ENCODE data around the gene LAMA3. TPM values are rescaled to one million over a fixed set of nuclear protein-coding genes. Genes with fewer than 3 reads are reported as not detected.

Gene LAMA3
- total and polyA plus RNA-seq, 2 experiments from 2014 or later = 3.9 to 4.9 TPM

- TF ChIP-seq CREB1 (CRISPR knock-in tag; IDR thresholded peaks at IDR 0.05; ENCODE audit: low read depth) (no peak), REST (IDR thresholded peaks at IDR 0.05; ENCODE audit: unreplicated experiment) (no peak)
These were observed 109.0 kb downstream of the LAMA3 start (continued) for GRCh38 chr18:23798249-23798648.

- Mint-ChIP-seq H3K4me1 (no peaks in the 10 kb centered on the region), H3K4me3 (no peak overlapping the region), H3K9me3 (no peaks in the 10 kb centered on the region), H3K27me3 (ENCODE audit: insufficient read depth, low read depth, poor library complexity) (peaks cover 3% of the 10 kb centered on the region), H3K36me3 (ENCODE audit: low read depth) (no peaks in the 10 kb centered on the region), H3K27ac (no peak overlapping the region)
- H3K4me1 ChIP-seq (ENCODE audit: insufficient read depth) = no peaks in the 10 kb centered on the region
- H2AFZ ChIP-seq = no peak overlapping the region
- H3K36me3 ChIP-seq (ENCODE audit: insufficient read depth) = no peaks in the 10 kb centered on the region
- H3K4me2 ChIP-seq = no peak overlapping the region
- no peak overlapping the region for H3K27ac ChIP-seq (ENCODE audit: low read depth)
- no peaks in the 10 kb centered on the region for H4K20me1 ChIP-seq (replicated peaks; ENCODE audit: insufficient read depth)
- DNase-seq (ENCODE audit: low spot score) = no peak
- no peaks in the 10 kb centered on the region for H3K9me2 ChIP-seq (ENCODE audit: insufficient read depth)
- no peaks in the 10 kb centered on the region for H3F3A ChIP-seq (replicated peaks; ENCODE audit: low read depth)
- no peak for ATAC-seq
- H3K4me3 ChIP-seq = no peak overlapping the region
- no peaks in the 10 kb centered on the region for H3K79me2 ChIP-seq (replicated peaks; ENCODE audit: insufficient read depth)
- H3K27me3 ChIP-seq (ENCODE audit: insufficient read depth) = no peaks in the 10 kb centered on the region
- TF ChIP-seq ETS1 (IDR thresholded peaks at IDR 0.05) = no peak
- no peak for TF ChIP-seq EZH2 (IDR thresholded peaks at IDR 0.05; ENCODE audit: low read depth, unreplicated experiment)
- no peak for TF ChIP-seq NANOG (IDR thresholded peaks at IDR 0.05; ENCODE audit: borderline replicate concordance)
- no peak for TF ChIP-seq ZNF462 (CRISPR knock-in tag; IDR thresholded peaks at IDR 0.05)
- TF ChIP-seq CREB1 (CRISPR knock-in tag; IDR thresholded peaks at IDR 0.05; ENCODE audit: low read depth) = no peak
- no peak for TF ChIP-seq ZNF331 (CRISPR knock-in tag; IDR thresholded peaks at IDR 0.05; ENCODE audit: low read depth)
- no peak for TF ChIP-seq POLR2AphosphoS5 (IDR thresholded peaks at IDR 0.05; ENCODE audit: low read depth)
- no peak for TF ChIP-seq ZNF114 (CRISPR knock-in tag; IDR thresholded peaks at IDR 0.05)
- TF ChIP-seq STAT1 (IDR thresholded peaks at IDR 0.05; ENCODE audit: unreplicated experiment) = no peak
- TF ChIP-seq REST (IDR thresholded peaks at IDR 0.05; ENCODE audit: unreplicated experiment) = no peak
- TF ChIP-seq EZH2phosphoT487 (IDR thresholded peaks at IDR 0.05; ENCODE audit: unreplicated experiment) = no peak
- TF ChIP-seq JUNB (IDR thresholded peaks at IDR 0.05; ENCODE audit: unreplicated experiment) = no peak
These were observed 109.6 kb downstream of the LAMA3 start for GRCh38 chr18:23798824-23799223.
